ENCODE results near the gene GRP. TPM values are rescaled to one million over a fixed set of nuclear protein-coding genes. Genes with fewer than 3 reads are reported as not detected.
"Not testable (repeated sequence)": the region's sequence is repeated elsewhere in the genome, so short reads cannot be mapped to it uniquely, and the experiment has no call there.

GRP gene
- total and polyA plus RNA-seq, 2 donors, result 0.48 TPM; not detected in 1

DNA sequence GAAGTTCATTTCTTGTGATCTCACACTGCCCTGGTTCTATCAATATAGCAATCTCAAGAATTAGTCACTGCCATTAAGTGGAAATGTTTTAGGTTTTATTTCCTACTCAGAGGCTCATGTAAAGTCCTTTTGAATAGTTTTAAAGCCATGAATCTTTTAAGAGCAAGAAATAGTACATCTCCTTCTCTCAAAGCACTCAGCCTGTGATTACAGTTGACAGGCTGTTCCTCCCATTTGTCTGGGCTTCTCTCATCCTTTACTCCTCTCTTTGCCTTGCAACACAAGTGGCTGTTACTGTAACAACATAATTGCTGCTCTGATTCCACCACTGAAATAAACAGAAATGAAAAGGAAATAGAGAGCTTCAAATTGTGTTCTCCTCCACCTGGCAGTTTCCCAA, 18.4 kb downstream of the GRP start:
- Histone ChIP-seq H3K27me3 (ENCODE audit: control insufficient read depth in 2 of 2, insufficient read depth in 1 of 2, low read length in 1 of 2) (no peaks in the 10 kb centered on the region), H3K36me3 (ENCODE audit: control insufficient read depth in 2 of 2, insufficient read depth in 2 of 2, low read length in 1 of 2) (no peaks in the 10 kb centered on the region), H3K27ac (ENCODE audit: low read depth in 1 of 2, low read length in 1 of 2) (no peak overlapping the region), H3K9me3 (ENCODE audit: control insufficient read depth in 2 of 2, insufficient read depth in 1 of 2, low read length in 1 of 2) (no peaks in the 10 kb centered on the region), H3K4me3 (ENCODE audit: low read length in 2 of 2) (no peak overlapping the region), H3K4me1 (ENCODE audit: control insufficient read depth in 2 of 2, insufficient read depth in 2 of 2, low read length in 2 of 2) (no peaks in the 10 kb centered on the region)
- no peak for DNase-seq (ENCODE audit: low read depth in 6 of 9, low spot score in 9 of 9)

DNA sequence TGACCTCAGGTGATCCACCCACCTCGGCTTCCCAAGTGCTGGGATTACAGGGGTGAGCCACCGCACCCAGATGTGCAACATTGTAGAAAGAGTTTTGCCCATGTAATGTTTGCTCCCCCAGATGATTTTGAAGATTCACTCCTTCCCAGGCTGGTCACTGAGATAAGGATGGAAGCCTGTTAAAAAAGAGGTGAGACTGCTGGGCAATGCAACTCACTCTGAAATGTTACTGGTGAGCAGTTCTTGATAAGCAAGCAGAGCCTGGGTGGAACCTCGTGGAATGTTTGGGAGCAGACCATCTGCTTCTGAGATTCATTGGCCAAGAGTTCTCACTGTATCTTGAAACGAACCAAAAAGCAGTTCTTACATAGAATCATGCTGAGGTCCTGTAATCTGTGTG, 19.7 kb downstream of the GRP start:
- DNase-seq (ENCODE audit: low read depth in 6 of 9, low spot score in 9 of 9), result no peak
- WGBS, result 82% methylated on average over 4 of the region's 4 CpGs
- H3K36me3 ChIP-seq (ENCODE audit: control insufficient read depth in 2 of 2, insufficient read depth in 2 of 2, low read length in 1 of 2), result no peaks in the 10 kb centered on the region

DNA sequence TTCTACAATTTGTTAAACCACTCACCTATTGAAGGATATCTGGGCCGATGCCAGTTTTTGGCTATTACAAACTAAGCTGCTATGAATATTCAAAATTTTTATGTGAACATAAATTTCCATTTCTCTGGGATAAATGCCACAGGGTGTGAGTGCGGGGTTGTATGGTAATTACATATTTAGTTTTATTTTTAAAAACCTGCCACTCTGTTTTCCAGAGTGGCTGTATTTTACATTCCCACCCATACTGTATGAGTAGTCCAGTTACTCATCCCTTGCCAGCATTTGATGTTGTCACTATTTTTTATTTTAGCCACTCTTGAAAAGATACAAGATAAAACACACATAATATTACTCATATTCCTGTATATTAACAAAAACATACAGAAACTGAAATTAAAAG, 22.9 kb downstream of the GRP start:
- WGBS, result 96% methylated on average over 2 of the region's 2 CpGs
- H3K9me3 ChIP-seq (ENCODE audit: control insufficient read depth in 2 of 2, insufficient read depth in 1 of 2, low read length in 1 of 2), result no peaks in the 10 kb centered on the region
- H3K4me1 ChIP-seq (ENCODE audit: control insufficient read depth in 2 of 2, insufficient read depth in 2 of 2, low read length in 2 of 2), result no peaks in the 10 kb centered on the region
- no peak overlapping the region for H3K4me3 ChIP-seq (ENCODE audit: low read length in 2 of 2)
- peaks cover 0 to 5% of the 10 kb centered on the region in 2 donors for H3K27me3 ChIP-seq (ENCODE audit: control insufficient read depth in 2 of 2, insufficient read depth in 1 of 2, low read length in 1 of 2)
- no peak for DNase-seq (ENCODE audit: low read depth in 6 of 9, low spot score in 9 of 9)
- no peaks in the 10 kb centered on the region for H3K36me3 ChIP-seq (ENCODE audit: control insufficient read depth in 2 of 2, insufficient read depth in 2 of 2, low read length in 1 of 2)
- H3K27ac ChIP-seq (ENCODE audit: low read depth in 1 of 2, low read length in 1 of 2), result no peak overlapping the region

More for the DNA sequence above, 19.7 kb downstream of the GRP start:
- no peak overlapping the region for H3K4me3 ChIP-seq (ENCODE audit: low read length in 2 of 2)
- no peaks in the 10 kb centered on the region for H3K9me3 ChIP-seq (ENCODE audit: control insufficient read depth in 2 of 2, insufficient read depth in 1 of 2, low read length in 1 of 2)
- H3K27ac ChIP-seq (ENCODE audit: low read depth in 1 of 2, low read length in 1 of 2), result no peak overlapping the region
- no peaks in the 10 kb centered on the region for H3K27me3 ChIP-seq (ENCODE audit: control insufficient read depth in 2 of 2, insufficient read depth in 1 of 2, low read length in 1 of 2)
- H3K4me1 ChIP-seq (ENCODE audit: control insufficient read depth in 2 of 2, insufficient read depth in 2 of 2, low read length in 2 of 2), result no peaks in the 10 kb centered on the region

DNA sequence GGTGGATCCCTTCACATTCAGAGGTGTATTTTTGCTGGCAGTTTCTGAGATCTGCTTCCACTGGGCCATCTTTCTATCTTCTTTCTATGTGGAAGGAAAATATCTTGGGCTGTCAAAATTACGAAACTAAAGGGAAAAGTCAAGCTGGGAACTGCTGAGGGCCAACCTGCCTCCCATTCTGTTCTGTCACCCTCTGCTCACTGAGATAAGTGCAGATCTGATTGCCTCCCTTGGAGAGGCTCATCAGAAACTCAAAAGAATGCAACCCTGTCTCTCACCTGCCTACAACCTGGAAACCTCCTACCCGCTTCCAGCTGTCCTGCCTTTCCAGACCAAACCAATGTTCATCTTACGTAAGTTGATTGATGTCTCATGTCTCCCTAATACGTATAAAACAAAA, 26.8 kb downstream of the GRP start:
- no peaks in the 10 kb centered on the region for H3K36me3 ChIP-seq (ENCODE audit: control insufficient read depth in 2 of 2, insufficient read depth in 2 of 2, low read length in 1 of 2)
- H3K27ac ChIP-seq (ENCODE audit: low read depth in 1 of 2, low read length in 1 of 2), result no peak overlapping the region
- DNase-seq (ENCODE audit: low read depth in 6 of 9, low spot score in 9 of 9), result no peak
- H3K27me3 ChIP-seq (ENCODE audit: control insufficient read depth in 2 of 2, insufficient read depth in 1 of 2, low read length in 1 of 2), result peaks cover 0 to 8% of the 10 kb centered on the region in 2 donors
- no peaks in the 10 kb centered on the region for H3K4me1 ChIP-seq (ENCODE audit: control insufficient read depth in 2 of 2, insufficient read depth in 2 of 2, low read length in 2 of 2)
- no peaks in the 10 kb centered on the region for H3K9me3 ChIP-seq (ENCODE audit: control insufficient read depth in 2 of 2, insufficient read depth in 1 of 2, low read length in 1 of 2)
- WGBS, result 58% methylated on average over 4 of the region's 4 CpGs
- no peak overlapping the region for H3K4me3 ChIP-seq (ENCODE audit: low read length in 2 of 2)

DNA sequence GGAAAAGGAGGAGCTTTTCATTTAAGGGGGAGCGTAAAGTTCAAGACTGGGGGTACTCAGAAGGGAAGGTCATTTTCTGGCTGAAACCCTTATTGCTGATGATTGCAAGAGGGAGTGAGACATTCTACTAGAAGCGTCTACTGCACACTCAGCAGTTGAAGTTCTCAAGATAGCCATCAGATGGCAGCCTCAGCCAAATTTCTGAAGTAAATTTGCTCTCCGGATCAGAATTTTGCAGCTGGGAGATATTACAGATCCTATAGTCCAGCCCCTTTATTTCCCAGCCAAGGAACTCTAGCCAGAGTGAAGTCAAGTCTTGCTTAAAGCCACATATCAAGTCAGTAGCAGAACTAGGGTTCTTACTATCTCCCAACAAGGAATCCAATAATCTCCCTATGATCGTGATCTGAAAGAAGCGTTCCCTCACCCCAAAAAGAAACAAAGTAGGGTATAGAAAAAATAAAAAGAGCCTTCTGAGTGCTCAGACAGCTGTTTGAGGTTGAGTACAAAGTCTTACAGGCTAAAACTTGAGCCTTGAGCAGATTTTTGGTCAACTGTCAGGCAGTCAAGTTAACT, 29.3 kb downstream of the GRP start:
- Histone ChIP-seq H3K4me3 (ENCODE audit: low read length in 2 of 2) (no peak overlapping the region), H3K36me3 (ENCODE audit: control insufficient read depth in 2 of 2, insufficient read depth in 2 of 2, low read length in 1 of 2) (no peaks in the 10 kb centered on the region), H3K27me3 (ENCODE audit: control insufficient read depth in 2 of 2, insufficient read depth in 1 of 2, low read length in 1 of 2) (peaks cover 0 to 8% of the 10 kb centered on the region in 2 donors), H3K27ac (ENCODE audit: low read depth in 1 of 2, low read length in 1 of 2) (no peak overlapping the region), H3K4me1 (ENCODE audit: control insufficient read depth in 2 of 2, insufficient read depth in 2 of 2, low read length in 2 of 2) (no peaks in the 10 kb centered on the region), H3K9me3 (ENCODE audit: control insufficient read depth in 2 of 2, insufficient read depth in 1 of 2, low read length in 1 of 2) (no peaks in the 10 kb centered on the region)
- 34% methylated on average over 5 of the region's 5 CpGs for WGBS
- DNase-seq (ENCODE audit: low read depth in 6 of 9, low spot score in 9 of 9), result peak in 5 of 9 donors; percentile 17 to 52 (median 24)

DNA sequence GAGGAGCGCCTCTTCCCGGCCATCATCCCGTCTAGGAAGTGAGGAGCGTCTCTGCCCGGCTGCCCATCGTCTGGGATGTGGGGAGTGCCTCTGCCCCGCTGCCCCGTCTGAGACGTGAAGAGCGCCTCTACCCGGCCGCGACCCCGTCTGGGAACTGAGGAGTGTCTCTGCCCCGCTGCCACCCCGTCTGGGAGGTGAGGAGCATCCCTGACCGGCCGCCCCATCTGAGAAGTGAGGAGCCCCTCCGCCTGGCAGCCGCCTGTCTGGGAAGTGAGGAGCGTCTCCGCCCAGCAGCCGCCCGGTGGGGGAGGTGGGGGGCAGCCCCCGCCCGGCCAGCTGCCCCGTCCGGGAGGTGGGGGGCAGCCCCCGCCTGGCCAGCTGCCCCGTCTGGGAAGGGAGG, 35.5 kb downstream of the GRP start:
- not testable (repeated sequence) for H3K4me1 ChIP-seq (ENCODE audit: control insufficient read depth in 2 of 2, insufficient read depth in 2 of 2, low read length in 2 of 2); H3K27me3 ChIP-seq (ENCODE audit: control insufficient read depth in 2 of 2, insufficient read depth in 1 of 2, low read length in 1 of 2); H3K4me3 ChIP-seq (ENCODE audit: low read length in 2 of 2); DNase-seq (ENCODE audit: low read depth in 6 of 9, low spot score in 9 of 9); H3K36me3 ChIP-seq (ENCODE audit: control insufficient read depth in 2 of 2, insufficient read depth in 2 of 2, low read length in 1 of 2); H3K9me3 ChIP-seq (ENCODE audit: control insufficient read depth in 2 of 2, insufficient read depth in 1 of 2, low read length in 1 of 2); H3K27ac ChIP-seq (ENCODE audit: low read depth in 1 of 2, low read length in 1 of 2)
- WGBS, result 92% methylated on average over 30 of the region's 30 CpGs

DNA sequence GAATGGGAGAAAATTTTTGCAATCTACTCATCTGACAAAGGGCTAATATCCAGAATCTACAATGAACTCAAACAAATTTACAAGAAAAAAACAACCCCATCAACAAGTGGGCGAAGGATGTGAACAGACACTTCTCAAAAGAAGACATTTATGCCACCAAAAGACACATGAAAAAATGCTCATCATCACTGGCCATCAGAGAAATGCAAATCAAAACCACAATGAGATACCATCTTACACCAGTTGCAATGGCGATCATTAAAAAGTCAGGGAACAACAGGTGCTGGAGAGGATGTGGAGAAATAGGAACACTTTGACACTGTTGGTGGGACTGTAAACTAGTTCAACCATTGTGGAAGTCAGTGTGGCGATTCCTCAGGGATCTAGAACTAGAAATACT, 41.9 kb downstream of the GRP start:
- H3K36me3 ChIP-seq (ENCODE audit: control insufficient read depth in 2 of 2, insufficient read depth in 2 of 2, low read length in 1 of 2); H3K4me1 ChIP-seq (ENCODE audit: control insufficient read depth in 2 of 2, insufficient read depth in 2 of 2, low read length in 2 of 2); DNase-seq (ENCODE audit: low read depth in 6 of 9, low spot score in 9 of 9); H3K9me3 ChIP-seq (ENCODE audit: control insufficient read depth in 2 of 2, insufficient read depth in 1 of 2, low read length in 1 of 2); H3K4me3 ChIP-seq (ENCODE audit: low read length in 2 of 2); H3K27ac ChIP-seq (ENCODE audit: low read depth in 1 of 2, low read length in 1 of 2): not testable (repeated sequence)
- H3K27me3 ChIP-seq (ENCODE audit: control insufficient read depth in 2 of 2, insufficient read depth in 1 of 2, low read length in 1 of 2), result peaks cover 39 to 42% of the 10 kb centered on the region in 2 donors
- WGBS, result 82% methylated on average over 3 of the region's 3 CpGs

DNA sequence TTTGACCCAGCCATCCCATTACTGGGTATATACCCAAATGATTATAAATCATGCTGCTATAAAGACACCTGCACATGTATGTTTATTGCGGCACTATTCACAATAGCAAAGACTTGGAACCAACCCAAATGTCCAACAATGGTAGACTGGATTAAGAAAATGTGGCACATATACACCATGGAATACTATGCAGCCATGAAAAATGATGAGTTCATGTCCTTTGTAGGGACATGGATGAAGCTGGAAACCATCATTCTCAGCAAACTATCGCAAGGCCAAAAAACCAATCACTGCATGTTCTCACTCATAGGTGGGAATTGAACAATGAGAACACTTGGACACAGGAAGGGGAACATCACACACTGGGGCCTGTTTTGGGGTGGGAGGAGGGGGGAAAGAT, 42.3 kb downstream of the GRP start:
- DNase-seq (ENCODE audit: low read depth in 6 of 9, low spot score in 9 of 9); H3K27ac ChIP-seq (ENCODE audit: low read depth in 1 of 2, low read length in 1 of 2); H3K4me1 ChIP-seq (ENCODE audit: control insufficient read depth in 2 of 2, insufficient read depth in 2 of 2, low read length in 2 of 2); H3K9me3 ChIP-seq (ENCODE audit: control insufficient read depth in 2 of 2, insufficient read depth in 1 of 2, low read length in 1 of 2); H3K36me3 ChIP-seq (ENCODE audit: control insufficient read depth in 2 of 2, insufficient read depth in 2 of 2, low read length in 1 of 2); H3K4me3 ChIP-seq (ENCODE audit: low read length in 2 of 2): not testable (repeated sequence)
- WGBS, result 100% methylated on average over 1 of the region's 2 CpGs
- H3K27me3 ChIP-seq (ENCODE audit: control insufficient read depth in 2 of 2, insufficient read depth in 1 of 2, low read length in 1 of 2), result peaks cover 43 to 46% of the 10 kb centered on the region in 2 donors

DNA sequence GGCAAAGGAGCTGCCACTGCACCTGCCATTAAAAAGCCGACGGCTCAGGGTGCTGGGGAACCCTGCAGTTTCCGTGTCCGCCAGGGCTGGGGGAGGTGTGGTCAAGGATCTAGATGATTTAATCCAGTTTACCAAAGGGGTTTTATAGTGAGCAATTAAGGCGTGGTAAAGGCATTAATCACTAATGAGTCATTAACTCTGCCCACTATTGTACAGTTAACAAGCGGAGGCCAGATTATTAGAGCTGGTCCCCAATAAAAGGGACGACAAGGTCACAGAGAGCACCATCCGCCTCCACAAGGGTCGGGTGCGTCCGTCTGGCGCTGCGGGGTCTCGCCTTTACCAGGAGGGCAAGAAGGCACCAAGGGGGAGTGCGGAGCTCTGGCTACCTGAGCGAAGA, 43.7 kb downstream of the GRP start:
- peaks cover 57 to 60% of the 10 kb centered on the region in 2 donors for H3K27me3 ChIP-seq (ENCODE audit: control insufficient read depth in 2 of 2, insufficient read depth in 1 of 2, low read length in 1 of 2)
- H3K36me3 ChIP-seq (ENCODE audit: control insufficient read depth in 2 of 2, insufficient read depth in 2 of 2, low read length in 1 of 2), result no peaks in the 10 kb centered on the region
- H3K4me3 ChIP-seq (ENCODE audit: low read length in 2 of 2), result no peak overlapping the region
- H3K9me3 ChIP-seq (ENCODE audit: control insufficient read depth in 2 of 2, insufficient read depth in 1 of 2, low read length in 1 of 2), result no peaks in the 10 kb centered on the region
- DNase-seq (ENCODE audit: low read depth in 6 of 9, low spot score in 9 of 9), result no peak
- no peak overlapping the region for H3K27ac ChIP-seq (ENCODE audit: low read depth in 1 of 2, low read length in 1 of 2)
- no peaks in the 10 kb centered on the region for H3K4me1 ChIP-seq (ENCODE audit: control insufficient read depth in 2 of 2, insufficient read depth in 2 of 2, low read length in 2 of 2)
- WGBS, result 15% methylated on average over 16 of the region's 16 CpGs

DNA sequence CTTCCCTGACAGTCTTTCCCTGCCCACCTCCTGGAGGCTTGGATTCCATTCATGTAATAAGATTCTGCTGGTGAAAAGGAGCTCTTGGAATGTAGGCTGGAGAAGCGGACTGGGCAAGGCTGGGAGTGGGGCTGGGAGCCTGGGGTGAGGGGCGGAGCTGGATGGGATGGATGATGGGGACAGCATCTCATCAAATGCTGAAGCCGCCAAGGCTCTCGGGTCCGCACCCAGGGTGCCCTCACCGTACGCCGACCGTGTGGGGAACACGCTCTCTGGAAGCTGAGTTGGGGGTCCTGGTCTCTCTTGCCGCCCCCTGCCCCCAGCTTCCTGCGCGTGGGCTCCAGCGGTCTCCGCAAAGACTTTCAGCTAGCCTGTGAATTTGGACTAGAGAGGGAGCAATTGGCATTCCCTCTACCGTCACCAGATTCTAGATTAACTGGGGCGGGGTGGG, 44.2 kb downstream of the GRP start:
- no peak overlapping the region for H3K4me3 ChIP-seq (ENCODE audit: low read length in 2 of 2)
- H3K4me1 ChIP-seq (ENCODE audit: control insufficient read depth in 2 of 2, insufficient read depth in 2 of 2, low read length in 2 of 2), result no peaks in the 10 kb centered on the region
- WGBS, result 19% methylated on average over 17 of the region's 17 CpGs
- no peaks in the 10 kb centered on the region for H3K9me3 ChIP-seq (ENCODE audit: control insufficient read depth in 2 of 2, insufficient read depth in 1 of 2, low read length in 1 of 2)
- no peaks in the 10 kb centered on the region for H3K36me3 ChIP-seq (ENCODE audit: control insufficient read depth in 2 of 2, insufficient read depth in 2 of 2, low read length in 1 of 2)
- H3K27me3 ChIP-seq (ENCODE audit: control insufficient read depth in 2 of 2, insufficient read depth in 1 of 2, low read length in 1 of 2), result peaks cover 62 to 64% of the 10 kb centered on the region in 2 donors
- H3K27ac ChIP-seq (ENCODE audit: low read depth in 1 of 2, low read length in 1 of 2), result no peak overlapping the region
- DNase-seq (ENCODE audit: low read depth in 6 of 9, low spot score in 9 of 9), result no peak
